Measurements from ENCODE around the gene PRND.
"Not testable (repeated sequence)": the region's sequence is repeated elsewhere in the genome, so short reads cannot be mapped to it uniquely, and the experiment has no call there.

Gene PRND

GRCh38 chr20:4708856-4709255 lies 12.9 kb upstream of the PRND start:
- DNase-seq (ENCODE audit: low spot score), result peak; percentile 77

GRCh38 chr20:4709261-4710105 lies 12.2 kb upstream of the PRND start:
- no peak for DNase-seq (ENCODE audit: low spot score)

- no peak for DNase-seq (ENCODE audit: low spot score)
Measured at GRCh38 chr20:4710106-4710475, 11.6 kb upstream of the PRND start.

GRCh38 chr20:4711511-4711910 lies 10.2 kb upstream of the PRND start:
- DNase-seq (ENCODE audit: low spot score), result no peak

GRCh38 chr20:4713401-4713800 lies 8.3 kb upstream of the PRND start:
- DNase-seq (ENCODE audit: low spot score), result no peak

GRCh38 chr20:4714818-4715217 lies 6.9 kb upstream of the PRND start:
- peak; percentile 29 for DNase-seq (ENCODE audit: low spot score)

- DNase-seq (ENCODE audit: low spot score), result peak; percentile 61
Measured at GRCh38 chr20:4717816-4718570, 3.7 kb upstream of the PRND start.

- DNase-seq (ENCODE audit: low spot score), result no peak
Measured at GRCh38 chr20:4719190-4719589, 2.5 kb upstream of the PRND start.

- peak; percentile 89 for DNase-seq (ENCODE audit: low spot score)
Measured at GRCh38 chr20:4720041-4720976, 1.4 kb upstream of the PRND start.

GRCh38 chr20:4720977-4721349 lies 746 bp upstream of the PRND start:
- DNase-seq (ENCODE audit: low spot score), result no peak

- DNase-seq (ENCODE audit: low spot score), result no peak
Measured at GRCh38 chr20:4722571-4722970, 862 bp downstream of the PRND start.

GRCh38 chr20:4722993-4723392 lies 1.3 kb downstream of the PRND start:
- no peak for DNase-seq (ENCODE audit: low spot score)

- DNase-seq (ENCODE audit: low spot score), result not testable (repeated sequence)
Measured at GRCh38 chr20:4723553-4723952, 1.8 kb downstream of the PRND start.

GRCh38 chr20:4724459-4725262 lies 3.0 kb downstream of the PRND start:
- peak; percentile 65 for DNase-seq (ENCODE audit: low spot score)

- DNase-seq (ENCODE audit: low spot score), result peak; percentile 63
Measured at GRCh38 chr20:4725263-4725550, 3.5 kb downstream of the PRND start.

- no peak for DNase-seq (ENCODE audit: low spot score)
Measured at GRCh38 chr20:4726710-4727397, 5.1 kb downstream of the PRND start.

GRCh38 chr20:4728120-4728760 lies 6.5 kb downstream of the PRND start:
- DNase-seq (ENCODE audit: low spot score), result no peak

- DNase-seq (ENCODE audit: low spot score), result no peak
Measured at GRCh38 chr20:4729265-4729664, 7.6 kb downstream of the PRND start.

GRCh38 chr20:4730780-4731179 lies 9.1 kb downstream of the PRND start:
- no peak for DNase-seq (ENCODE audit: low spot score)

GRCh38 chr20:4736875-4737274 lies 15.2 kb downstream of the PRND start:
- no peak for DNase-seq (ENCODE audit: low spot score)

All from cerebellar cortex (tissue), 1 donor.